ENCODE results near the gene ENOX1. TPM values are rescaled to one million over a fixed set of nuclear protein-coding genes. Genes with fewer than 3 reads are reported as not detected.

The ENOX1 gene
- total and polyA plus RNA-seq, 2 donors (not counting 3 experiments of a cell fraction or from before 2014, with no cell fraction given), result 0.17 to 0.97 TPM

DNA sequence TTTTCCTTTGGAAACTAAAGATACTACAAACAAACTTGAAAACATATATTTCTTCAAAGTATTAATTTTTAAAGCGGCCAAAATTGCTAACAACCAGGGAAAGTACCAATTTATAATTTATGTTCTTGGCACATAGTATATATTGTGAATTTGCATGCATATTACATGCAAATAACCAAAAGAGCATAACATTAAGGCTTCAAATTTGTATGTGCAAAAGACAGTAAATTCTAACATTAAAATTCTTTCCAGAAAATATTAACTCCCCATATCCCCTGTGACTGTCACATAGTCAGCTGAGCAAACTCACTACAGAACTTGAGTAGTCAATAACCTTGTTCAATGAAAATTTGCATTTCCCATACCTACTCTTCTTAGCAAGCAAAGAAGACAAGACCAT, 133.4 kb downstream of the ENOX1 start:
- no peak overlapping the region for H3K4me2 ChIP-seq (ENCODE audit: insufficient read depth, low read length)
- no peaks in the 10 kb centered on the region for H3K27me3 ChIP-seq (ENCODE audit: control insufficient read depth in 2 of 2, insufficient read depth in 2 of 2, low read length in 2 of 2)
- no peak for DNase-seq (ENCODE audit: low read depth, low spot score)
- dilution Hi-C loops (cut with MboI; ENCODE audit: extremely low pct_ligation_motif_present, low sequenced_read_pairs), result no loop called here
- TF ChIP-seq, protein P1, sequence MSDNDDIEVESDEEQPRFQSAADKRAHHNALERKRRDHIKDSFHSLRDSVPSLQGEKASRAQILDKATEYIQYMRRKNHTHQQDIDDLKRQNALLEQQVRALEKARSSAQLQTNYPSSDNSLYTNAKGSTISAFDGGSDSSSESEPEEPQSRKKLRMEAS (IDR thresholded peaks at IDR 0.05; ENCODE audit: insufficient read depth, insufficient read length), result no peak
- TF ChIP-seq FOS (IDR thresholded peaks at IDR 0.05; ENCODE audit: borderline replicate concordance, insufficient read depth, low read length), result no peak
- no peak for TF ChIP-seq POLR2AphosphoS5 (IDR thresholded peaks at IDR 0.05; ENCODE audit: insufficient read depth, low read depth, low read length)
- no peak for TF ChIP-seq CTCF (IDR thresholded peaks at IDR 0.05; ENCODE audit: extremely low read depth in 1 of 2, insufficient read depth in 1 of 2, low read depth in 1 of 2, low read length in 2 of 2)
- no peak for TF ChIP-seq POLR2A (IDR thresholded peaks at IDR 0.05; ENCODE audit: low read depth, low read length)
- TF ChIP-seq MYC (IDR thresholded peaks at IDR 0.05; ENCODE audit: low read depth, low read length), result no peak
- TF ChIP-seq EZH2 (IDR thresholded peaks at IDR 0.05; ENCODE audit: borderline replicate concordance, low read depth, low read length, severe bottlenecking), result no peak
- TF ChIP-seq JUN (IDR thresholded peaks at IDR 0.05; ENCODE audit: borderline replicate concordance, insufficient read depth, insufficient read length, low read depth), result no peak
- no peak for TF ChIP-seq GATA2 (IDR thresholded peaks at IDR 0.05; ENCODE audit: insufficient read depth, insufficient read length, low read depth, low read length)
- H2AFZ ChIP-seq (ENCODE audit: low read depth, low read length), result no peak overlapping the region
- POLR2A ChIA-PET, result no interaction called here
- H4K20me1 ChIP-seq (replicated peaks; ENCODE audit: control insufficient read depth, extremely low read depth, insufficient read depth, low read length), result no peaks in the 10 kb centered on the region
- H3K4me1 ChIP-seq (ENCODE audit: control insufficient read depth, extremely low read depth, insufficient read depth, low read length), result no peaks in the 10 kb centered on the region
- intact Hi-C loops (cut with micrococcal nuclease), result no loop called here
- H3K9ac ChIP-seq (replicated peaks; ENCODE audit: extremely low read depth, insufficient read depth, low read length), result no peak overlapping the region
- no peaks in the 10 kb centered on the region for H3K9me3 ChIP-seq (replicated peaks; ENCODE audit: control insufficient read depth, insufficient read depth, low read length)
- CTCF ChIA-PET, result no interaction called here
- H3K27ac ChIP-seq (ENCODE audit: insufficient read depth, low read depth, low read length), result no peak overlapping the region
- no peaks in the 10 kb centered on the region for H3K79me2 ChIP-seq (ENCODE audit: control insufficient read depth, insufficient read depth, low read length)
- no peaks in the 10 kb centered on the region for H3K9me1 ChIP-seq (replicated peaks; ENCODE audit: control insufficient read depth, extremely low read depth, insufficient read depth, low read length)
- no peak overlapping the region for H3K4me3 ChIP-seq (replicated peaks in 1 of 3; ENCODE audit: insufficient read depth in 1 of 3, low read depth in 1 of 3, low read length in 3 of 3)
- H3K36me3 ChIP-seq (ENCODE audit: control insufficient read depth in 2 of 2, extremely low read depth in 1 of 2, insufficient read depth in 2 of 2, low read length in 2 of 2), result no peaks in the 10 kb centered on the region
- BruUV-seq (replicated peaks), result no TSS peak
- no peak for FAIRE-seq
